Lung microvascular endothelial cell (primary cell): ENCODE data around the gene C6orf141. TPM values are rescaled to one million over a fixed set of nuclear protein-coding genes. Genes with fewer than 3 reads are reported as not detected.
A peak's percentile ranks its signal among the peaks of the same experiment; 100 is the strongest.

Source experiments
- DNase-seq, 2 donors: peaks; one replicate each; pipeline versions ENCODE4 v3.0.0 to v3.0.0-alpha.2; 2010; ENCODE audit warnings: low read depth in 2 of 2
- total RNA-seq: library from RNA; depleted of rRNA; stranded (reverse); fragments of >200 nt; gene quantifications from 2 replicates; pipeline ENCODE4 v1.2.1, GENCODE V29; 2014

Gene C6orf141
- total RNA-seq, result 21.6 and 61.3 TPM in 2 replicates

GRCh38 chr6:49550492-49551077 lies at the start of gene C6orf141:
TSS of gene C6orf141 (plus strand) at chr6:49550668. CDS start at chr6:49550793, 125 bp downstream.
- peak; percentile 27 to 71 for DNase-seq

GRCh38 chr6:49504666-49505065 lies 45.8 kb upstream of the C6orf141 start:
- no peak for DNase-seq

- DNase-seq, result no peak
Measured at GRCh38 chr6:49506569-49507111, 43.8 kb upstream of the C6orf141 start.

- no peak for DNase-seq
Measured at GRCh38 chr6:49509342-49509741, 41.1 kb upstream of the C6orf141 start.

GRCh38 chr6:49513153-49513989 lies 37.1 kb upstream of the C6orf141 start:
- no peak for DNase-seq

GRCh38 chr6:49514571-49515484 lies 35.6 kb upstream of the C6orf141 start:
- DNase-seq, result no peak

GRCh38 chr6:49515485-49516146 lies 34.9 kb upstream of the C6orf141 start:
- no peak for DNase-seq

- DNase-seq, result no peak
Measured at GRCh38 chr6:49516147-49516505, 34.3 kb upstream of the C6orf141 start.

GRCh38 chr6:49517919-49518318 lies 32.5 kb upstream of the C6orf141 start:
- no peak for DNase-seq

GRCh38 chr6:49519660-49520059 lies 30.8 kb upstream of the C6orf141 start:
- no peak for DNase-seq

- no peak for DNase-seq
Measured at GRCh38 chr6:49522710-49523593, 27.5 kb upstream of the C6orf141 start.

GRCh38 chr6:49523901-49524300 lies 26.6 kb upstream of the C6orf141 start:
- no peak for DNase-seq

- DNase-seq, result no peak
Measured at GRCh38 chr6:49524541-49524940, 25.9 kb upstream of the C6orf141 start.

- DNase-seq, result peak in 1 of 2 donors; percentile 3
Measured at GRCh38 chr6:49526598-49526997, 23.9 kb upstream of the C6orf141 start.

- DNase-seq, result no peak
Measured at GRCh38 chr6:49527320-49527719, 23.1 kb upstream of the C6orf141 start.

GRCh38 chr6:49528571-49528970 lies 21.9 kb upstream of the C6orf141 start:
- DNase-seq, result no peak

GRCh38 chr6:49530141-49530776 lies 20.2 kb upstream of the C6orf141 start:
- DNase-seq, result no peak

- DNase-seq, result peak; percentile 71 to 86
Measured at GRCh38 chr6:49531774-49532569, 18.5 kb upstream of the C6orf141 start.

- no peak for DNase-seq
Measured at GRCh38 chr6:49535795-49536194, 14.7 kb upstream of the C6orf141 start.
